HG03139 (cell line): ENCODE results near the gene CUL1.

Source experiments
- ATAC-seq: cut with Tn5 transposase; IDR thresholded peaks from one replicate; pipeline ENCODE4 v1.9.1; 2021; ENCODE audit not compliant: unreplicated experiment

The CUL1 gene

DNA sequence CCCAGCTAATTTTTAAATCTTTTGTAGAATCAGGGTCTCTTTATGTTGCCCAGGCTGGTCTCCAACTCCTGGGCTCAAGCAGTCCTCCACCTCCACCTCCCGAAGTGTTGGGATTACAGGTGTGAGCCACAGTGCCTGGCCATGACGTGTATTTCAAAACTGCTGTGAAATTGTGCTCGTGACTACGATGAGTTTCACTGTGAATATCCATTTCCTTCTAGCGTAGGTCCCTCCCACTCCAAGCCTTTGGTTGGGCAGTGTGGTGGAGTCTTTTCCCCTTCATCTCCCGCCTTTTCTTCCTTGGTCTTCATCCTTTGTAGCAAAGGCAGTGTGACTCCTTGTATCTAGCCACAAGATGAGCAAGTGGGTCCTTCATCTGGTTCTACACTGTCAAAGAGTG, 56.2 kb downstream of the CUL1 start:
- ATAC-seq: no peak

DNA sequence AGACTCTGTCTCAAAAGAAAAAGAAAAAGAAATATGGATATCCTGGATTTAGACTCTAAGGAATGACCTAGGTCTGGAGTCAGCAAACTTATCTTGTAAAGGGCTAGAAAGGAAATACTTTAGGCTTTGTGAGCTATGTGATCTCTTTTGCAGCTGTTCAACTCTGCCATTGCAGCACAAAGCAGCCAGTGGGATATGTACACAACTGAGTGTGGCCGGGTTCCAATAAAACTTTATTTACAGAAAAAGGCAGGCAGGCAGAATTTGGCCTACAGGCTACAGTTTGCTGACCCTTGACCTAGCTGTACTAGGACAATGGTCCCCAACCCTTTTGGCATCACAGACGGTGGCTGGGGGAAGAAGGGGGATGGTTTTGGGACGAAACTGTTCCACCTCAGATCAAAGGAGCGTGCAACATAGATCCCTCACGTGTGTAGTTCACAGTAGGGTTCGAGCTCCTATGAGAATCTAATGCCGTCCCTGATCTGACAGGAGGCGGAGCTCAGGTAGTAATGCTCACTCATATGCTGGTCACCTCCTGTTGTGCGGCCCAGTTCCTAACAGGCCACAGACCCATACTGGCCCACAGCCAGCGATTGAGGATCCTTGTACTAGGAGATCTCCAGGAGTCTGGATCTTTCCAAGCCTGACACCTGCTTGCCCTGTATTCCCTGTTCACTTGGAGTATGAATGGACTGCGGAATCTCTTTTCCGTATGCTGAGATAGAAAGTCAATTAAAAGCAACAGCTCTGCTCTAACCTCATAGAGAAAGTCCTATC, 63.0 kb downstream of the CUL1 start:
- no peak for ATAC-seq

DNA sequence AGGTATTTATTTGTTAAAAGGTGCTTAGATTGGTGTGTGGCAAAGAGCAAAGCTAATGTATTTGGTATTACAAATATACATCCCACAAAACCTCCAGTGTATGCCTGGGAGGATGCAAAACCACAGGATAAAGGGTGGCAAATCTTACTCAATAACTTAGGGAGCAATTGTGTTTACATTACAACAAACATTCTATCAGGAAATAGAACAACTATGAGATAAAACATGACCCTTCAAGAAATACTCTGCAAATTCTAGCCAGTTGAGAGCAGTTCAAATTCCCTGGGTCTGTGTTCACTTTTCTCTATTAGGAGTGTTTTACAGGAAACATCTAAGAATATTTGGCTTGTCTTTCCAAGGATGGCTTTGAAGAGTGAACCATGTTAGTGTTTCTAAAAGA, 64.9 kb downstream of the CUL1 start:
- ATAC-seq: no peak

DNA sequence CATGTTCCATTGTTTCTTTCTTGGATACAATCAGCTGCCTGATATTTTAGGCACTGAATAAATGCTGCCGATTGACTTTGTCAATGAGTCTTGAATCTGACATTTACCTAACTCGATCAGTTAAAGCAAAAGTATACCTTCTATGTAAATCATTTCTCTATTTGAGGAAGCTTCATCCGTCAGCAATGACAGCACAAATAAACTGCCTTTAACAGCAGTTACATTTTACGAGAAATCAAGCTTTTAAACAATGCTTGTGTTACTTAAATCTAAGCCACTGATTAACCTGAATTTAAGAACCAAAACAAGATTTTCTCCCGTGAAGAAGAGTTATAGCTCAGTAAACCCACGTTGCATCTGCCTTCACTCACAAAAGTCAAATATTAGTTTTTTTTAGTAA, 71.3 kb downstream of the CUL1 start:
- ATAC-seq: no peak

DNA sequence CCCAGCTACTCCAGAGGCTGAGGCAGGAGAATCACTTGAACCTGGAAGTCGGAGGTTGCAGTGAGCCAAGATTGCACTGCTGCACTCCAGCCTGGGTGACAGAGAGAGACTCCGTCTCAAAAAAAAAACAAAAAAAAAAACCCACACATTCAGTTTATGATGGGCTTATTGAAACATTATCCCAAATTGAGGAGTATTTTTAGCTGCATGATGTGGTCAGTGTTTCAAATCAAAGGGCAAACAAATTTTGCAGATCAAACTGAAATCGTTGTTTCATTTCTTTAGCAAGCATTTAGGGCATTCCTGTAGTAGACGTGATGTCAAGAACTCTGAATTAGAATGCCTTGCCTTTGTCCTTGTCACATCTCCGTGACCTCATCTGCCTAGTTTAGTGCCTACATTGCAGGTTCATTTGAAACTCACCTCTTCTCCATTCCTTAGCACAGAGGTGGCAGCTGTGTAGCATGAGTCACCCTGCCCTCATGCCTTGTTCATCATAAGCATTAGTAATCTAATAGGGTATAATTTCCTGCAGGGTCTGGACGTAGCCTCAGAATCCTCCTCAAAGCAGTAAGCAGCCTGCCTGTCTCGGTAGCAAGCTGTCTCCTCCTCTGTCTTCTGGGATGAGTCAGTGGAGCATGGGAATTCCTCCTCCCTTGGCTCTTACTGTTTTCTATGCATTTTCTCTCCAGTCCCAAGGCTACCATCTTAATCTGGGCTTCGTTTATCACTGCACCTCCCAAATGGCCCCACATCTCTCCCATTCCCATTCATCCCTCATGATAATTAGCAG, 73.8 kb downstream of the CUL1 start:
- ATAC-seq: no peak

DNA sequence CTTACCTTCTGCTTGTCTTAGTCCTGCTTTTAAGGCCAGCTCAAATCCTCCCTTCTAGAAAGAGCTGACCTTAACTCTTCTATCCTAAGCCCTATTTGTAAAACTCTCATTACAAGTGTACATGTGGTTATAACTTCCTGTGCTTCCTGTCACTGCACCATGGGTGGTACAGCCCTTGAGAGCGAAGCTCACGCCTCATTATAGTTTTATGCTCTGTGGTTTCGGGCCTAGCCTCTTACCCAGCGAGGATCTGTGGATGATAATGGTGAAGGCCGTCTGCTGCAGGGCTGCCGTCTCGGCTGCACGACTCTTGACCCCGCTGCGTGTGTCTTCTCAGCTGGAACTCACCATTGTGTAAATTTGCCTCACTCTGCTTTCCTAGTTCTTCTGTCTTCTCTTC, 74.6 kb downstream of the CUL1 start:
- peak; percentile 97 for ATAC-seq

DNA sequence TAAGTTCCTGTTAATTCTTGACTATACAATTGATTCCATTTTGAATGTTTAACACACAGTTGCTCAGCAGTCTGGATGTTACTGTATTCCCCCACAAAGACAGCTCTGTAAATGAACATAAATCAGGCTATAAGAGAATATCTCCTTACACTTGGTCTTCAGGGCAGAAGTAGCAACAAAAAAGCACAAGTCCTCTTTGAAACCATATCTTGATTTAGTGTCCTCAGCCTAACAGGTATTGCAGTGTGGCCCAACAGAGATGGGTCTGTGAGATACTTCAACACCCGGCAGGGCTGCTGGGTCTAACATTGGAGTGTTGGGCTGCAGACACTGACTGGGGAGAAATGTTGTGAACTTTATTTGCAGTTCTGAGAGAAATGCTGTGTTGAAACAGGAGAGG, 75.8 kb downstream of the CUL1 start:
- no peak for ATAC-seq

DNA sequence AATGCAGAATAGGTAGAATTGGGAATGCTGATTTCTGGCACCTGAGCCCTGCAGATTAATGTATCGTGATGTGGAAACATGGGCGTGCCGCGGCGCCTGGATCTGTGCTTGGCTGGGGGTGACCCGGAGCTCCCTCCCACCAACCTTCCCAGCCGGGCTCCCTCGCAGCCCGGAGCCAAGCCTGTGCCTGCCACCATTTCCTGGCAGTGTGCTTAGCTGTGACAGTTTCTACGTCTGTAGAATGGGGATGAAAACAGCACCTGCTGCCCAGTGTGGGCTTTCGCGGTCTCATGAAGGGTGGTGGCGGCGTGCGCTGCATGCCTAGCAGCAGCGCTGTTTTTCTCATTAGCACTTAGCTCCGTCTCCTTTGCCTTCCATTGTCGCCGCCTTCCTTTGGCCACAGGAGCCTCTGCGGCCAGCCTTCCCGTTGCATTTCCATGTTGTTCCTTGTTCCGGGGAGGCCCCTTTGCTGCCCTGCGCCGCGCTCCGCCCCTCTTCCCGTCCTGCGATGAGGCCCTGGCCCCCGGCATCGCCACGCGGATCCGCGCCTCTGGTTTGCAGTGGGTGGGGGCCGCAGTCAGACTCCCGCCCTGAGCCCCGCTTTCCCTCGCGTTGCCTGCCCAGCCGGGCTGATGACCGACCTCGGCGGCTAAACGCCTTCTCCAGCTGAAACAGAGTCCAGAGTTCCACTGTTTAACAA, 84.2 kb downstream of the CUL1 start:
- ATAC-seq: no peak

DNA sequence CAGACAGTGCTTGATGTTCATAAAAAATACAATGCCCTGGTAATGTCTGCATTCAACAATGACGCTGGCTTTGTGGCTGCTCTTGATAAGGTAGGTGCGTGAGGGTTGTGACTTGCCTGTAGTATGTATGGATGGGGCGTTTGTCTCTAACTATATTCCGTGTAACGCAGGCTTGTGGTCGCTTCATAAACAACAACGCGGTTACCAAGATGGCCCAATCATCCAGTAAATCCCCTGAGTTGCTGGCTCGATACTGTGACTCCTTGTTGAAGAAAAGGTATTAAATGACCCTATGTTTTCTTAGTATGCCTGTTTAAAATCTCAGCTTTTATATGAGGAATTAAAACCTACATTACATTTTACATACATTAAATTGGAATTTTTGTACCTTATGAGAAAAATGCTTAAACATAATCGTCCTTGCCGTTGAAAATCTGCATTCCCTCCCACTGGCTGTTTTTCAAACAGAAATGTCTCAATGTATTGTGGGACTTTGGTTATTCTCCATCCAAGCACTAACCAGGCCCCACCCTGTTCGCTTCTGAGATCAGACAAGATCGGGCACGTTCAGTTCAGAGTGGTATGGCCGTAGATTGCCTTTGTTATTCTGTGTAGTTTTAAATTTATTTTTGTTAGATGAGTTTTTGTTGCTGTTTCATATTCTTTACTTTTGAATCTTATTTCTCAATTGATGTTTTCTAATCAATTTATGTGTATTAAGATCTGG, 85.3 kb downstream of the CUL1 start:
- ATAC-seq: no peak

DNA sequence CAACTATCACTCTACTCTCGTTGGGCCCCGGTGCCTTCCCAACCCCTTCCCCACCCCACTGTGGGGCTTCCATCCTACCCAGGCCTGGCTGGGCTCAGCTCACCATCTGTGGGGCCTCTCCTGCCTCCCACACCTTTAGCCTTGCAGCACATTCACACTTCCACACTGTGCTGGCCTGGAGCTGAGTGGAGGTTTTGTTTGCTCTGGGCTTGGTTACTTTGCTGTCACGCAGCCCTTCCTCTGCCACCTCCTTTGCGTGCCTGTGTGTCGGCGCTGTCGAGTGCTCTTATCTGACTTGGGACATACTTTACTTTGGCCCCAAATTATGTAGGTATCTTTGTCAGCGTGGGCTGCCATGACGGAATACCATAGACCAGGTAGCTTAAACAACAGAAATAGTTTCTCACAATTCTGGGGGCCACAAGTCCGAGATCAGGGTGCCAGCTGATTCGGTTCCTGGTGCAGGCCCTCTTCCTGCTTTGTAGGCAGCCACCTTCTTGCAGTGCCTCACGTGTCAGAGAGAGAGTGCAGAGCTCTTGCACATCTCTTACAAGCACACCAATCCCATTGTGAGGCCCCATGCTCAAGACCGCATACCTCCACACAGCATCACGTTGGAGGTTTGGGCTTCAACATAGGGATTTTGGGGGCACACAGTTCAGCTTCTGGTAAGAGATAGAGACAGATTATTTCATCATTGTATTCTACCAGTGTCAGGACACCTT, 89.0 kb downstream of the CUL1 start:
- no peak for ATAC-seq

DNA sequence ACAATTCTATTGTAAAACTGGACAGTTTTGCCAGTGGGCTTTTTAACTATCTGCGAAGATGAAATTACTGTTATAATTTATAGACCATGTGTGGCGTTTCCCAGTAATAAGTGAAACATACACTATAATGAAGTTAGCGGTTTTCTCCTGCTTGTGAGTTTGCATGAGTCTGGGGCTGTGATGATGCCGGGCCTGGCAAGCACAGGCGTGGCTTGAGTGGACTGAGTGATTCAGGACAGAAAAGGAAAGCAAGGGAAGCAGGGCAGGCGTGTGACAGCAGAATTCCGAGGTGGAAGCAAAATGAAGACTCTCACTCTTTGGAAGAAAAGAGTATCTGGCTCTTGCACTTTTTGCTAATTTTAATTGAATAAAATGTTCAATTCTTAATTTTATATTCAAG, 90.5 kb downstream of the CUL1 start:
- ATAC-seq: no peak

DNA sequence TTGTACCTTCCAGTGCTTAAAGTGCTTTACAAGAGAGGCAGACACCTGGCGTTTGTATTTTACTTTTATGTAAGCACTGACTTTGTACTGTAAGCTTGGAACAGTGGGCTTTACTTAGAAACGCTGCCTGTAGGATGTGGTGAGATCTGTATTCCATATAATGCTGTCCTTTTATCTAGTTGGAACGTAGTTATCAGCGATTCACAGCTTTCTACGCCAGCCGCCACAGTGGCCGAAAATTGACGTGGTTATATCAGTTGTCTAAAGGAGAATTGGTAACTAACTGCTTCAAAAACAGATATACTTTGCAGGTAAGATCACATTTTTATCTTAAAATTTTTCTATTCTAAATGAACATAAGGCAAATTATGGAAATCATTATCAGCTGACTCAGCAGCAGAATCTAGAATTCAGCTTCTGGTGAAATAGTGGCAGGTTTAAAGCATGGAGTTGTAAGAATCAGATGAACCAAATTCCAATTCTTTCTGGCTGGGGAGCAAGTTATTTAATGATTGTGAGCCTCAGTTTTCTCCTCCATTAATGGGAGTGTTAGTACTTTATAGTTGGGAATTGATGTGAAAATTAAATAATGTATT, 91.5 kb downstream of the CUL1 start:
- no peak for ATAC-seq

DNA sequence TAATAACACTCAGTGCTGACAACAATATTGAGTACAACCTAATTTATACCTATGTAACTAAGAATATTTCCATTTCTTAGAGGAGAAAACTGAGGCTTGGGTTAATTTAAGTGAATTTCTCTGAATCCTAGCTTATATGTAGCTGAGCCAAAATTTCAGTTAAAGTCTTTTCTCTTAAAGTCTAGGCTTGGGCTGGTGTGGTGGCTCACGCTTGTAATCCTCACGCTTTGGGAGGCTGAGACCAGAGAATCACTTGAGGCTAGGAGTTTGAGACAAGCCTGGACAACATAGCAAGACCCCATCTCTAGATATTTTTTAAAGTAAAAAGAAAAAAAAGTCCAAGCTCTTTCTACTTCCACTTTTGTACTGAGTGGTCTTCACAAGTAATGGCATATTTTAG, 92.1 kb downstream of the CUL1 start:
- no peak for ATAC-seq

DNA sequence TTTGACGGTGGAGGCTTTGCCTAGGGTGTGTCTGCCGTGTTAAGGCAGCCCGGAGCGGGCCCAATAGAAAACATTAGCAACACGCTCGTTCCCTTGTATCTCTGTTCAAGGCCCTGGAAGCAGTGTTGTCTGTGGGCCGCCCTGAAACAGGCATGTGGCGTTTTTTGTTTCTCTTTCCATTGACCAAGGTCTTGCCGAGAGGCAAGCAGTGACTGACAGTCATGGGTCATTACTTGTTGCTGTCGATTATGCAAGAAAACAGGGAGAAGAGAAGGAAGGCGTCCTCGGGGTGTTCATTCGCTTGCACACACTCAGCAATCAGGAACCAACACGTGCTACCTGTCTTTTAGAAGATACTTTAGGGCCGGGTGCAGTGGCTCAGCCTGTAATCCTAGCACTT, 92.8 kb downstream of the CUL1 start:
- ATAC-seq: no peak

DNA sequence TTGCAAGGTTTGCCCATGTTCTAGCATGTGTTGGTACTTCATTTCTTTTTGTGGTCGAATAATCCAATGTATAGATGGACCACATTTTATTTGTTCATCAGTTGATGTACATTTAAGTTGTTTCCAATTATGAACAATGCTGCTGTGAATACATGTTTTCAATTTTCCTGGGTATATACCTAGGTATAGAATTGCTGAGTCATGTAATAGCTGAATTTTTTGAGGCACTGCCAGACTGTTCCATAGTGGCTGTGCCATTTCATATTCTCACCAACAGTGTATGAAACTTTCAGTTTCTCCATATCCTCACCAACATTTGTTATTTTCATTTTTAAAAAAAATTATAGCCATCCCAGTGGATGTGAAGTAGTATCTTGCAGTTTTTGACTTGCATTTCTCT, 94.9 kb downstream of the CUL1 start:
- no peak for ATAC-seq

DNA sequence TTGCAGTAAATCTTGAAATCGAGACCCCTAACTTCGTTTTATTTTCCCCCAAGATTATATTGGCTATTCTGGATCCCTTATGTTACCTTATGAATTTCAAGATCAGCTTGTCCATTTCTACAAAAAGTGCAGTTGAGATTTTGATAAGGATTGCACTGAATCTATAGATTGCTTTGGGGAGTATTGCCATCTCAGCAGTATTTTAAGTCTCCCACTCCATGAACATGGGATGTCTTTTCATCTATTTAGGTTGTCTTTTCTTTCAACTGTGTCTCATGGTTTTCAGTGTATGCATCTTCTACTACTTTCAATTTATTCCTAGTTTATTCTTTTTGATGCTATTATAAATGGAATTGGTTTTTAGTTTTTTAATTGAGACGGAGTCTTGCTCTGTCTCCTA, 95.8 kb downstream of the CUL1 start:
- ATAC-seq: no peak

DNA sequence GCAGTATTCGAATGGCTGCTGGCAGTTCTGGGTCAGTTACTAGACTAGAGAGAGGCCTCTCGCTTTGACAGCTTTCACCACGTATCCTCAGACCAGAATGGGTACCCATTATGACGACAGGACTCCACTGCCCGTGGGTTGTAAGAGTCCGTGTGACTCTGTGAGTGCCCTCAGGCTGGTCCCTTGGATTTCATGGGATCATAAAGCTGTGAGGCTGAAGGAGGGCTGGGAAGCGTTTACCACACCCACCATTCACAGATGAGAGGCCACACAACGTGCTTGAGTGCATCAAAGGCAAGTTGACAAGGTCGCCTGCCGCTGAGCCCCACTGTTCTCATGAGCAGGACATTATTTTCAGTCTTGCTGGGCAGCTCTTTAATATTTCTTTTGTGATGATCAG, 98.1 kb downstream of the CUL1 start:
- no peak for ATAC-seq

DNA sequence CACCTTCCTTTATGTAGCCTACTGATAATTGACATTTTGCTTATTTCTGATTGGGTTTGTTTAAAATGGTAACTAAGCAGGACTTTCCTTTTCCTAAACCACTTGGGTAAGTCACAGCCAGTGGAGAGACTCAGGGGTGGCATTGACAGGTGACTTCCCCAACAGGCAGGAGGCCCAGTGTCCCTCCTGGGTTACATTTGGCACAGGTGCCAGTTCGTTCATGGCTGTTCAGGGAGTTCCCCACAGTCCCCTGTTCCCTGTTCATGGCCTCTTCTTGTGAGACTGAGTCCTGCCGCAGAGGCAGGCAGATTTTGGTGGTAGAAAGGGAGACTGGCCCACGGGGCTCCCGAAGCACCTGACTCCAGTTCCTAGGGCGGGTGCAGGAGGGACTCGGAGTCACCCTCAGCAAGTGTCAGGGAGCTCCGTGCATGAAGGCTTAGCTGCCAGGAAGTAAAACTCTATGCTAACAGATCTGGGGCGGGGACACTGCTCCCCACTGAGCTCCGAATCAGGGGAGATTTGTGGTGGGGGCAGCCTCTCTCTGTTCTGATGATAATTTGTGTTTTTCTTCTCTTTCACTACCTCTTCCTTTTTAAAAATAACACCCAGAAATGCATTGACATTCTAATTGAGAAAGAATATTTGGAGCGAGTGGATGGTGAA, 101.3 kb downstream of the CUL1 start:
- ATAC-seq: no peak

DNA sequence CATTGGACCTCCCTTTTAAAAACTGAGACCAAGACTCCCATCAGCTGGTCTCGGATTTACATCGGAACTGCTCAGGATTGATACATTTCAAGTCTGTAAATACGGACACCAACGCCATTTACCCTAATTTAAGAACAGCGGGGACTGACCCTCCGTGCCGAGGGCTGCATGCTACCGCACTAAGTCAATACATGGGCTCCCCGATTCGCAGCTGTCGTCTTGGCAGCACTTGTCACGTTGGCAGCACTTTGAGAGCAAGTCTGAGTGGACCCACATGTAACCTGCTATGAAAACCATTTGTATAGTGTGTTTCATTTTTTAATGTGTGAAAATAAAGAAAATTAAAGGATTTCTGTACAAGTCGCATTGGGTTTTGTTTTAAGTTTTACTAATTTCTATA, 102.0 kb downstream of the CUL1 start:
- ATAC-seq: no peak

DNA sequence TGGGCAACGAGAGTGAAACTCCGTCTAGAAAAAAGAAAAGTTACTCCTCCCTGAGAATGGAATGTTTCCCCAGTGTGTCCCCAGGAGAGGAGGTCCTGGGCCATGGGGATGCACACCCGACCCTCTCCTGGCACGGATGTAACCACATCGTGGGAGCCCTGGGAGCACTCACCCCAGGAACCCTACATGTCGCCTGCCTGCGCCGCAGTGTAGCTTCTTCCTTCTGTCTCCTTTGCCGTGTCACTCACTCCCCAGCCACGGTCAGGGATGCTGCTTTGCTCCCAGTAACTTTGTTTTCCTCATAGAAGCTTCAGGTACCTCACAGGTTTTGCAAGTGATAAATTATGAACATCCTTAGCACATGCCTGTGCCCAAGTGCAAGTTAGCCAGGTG, 103.4 kb downstream of the CUL1 start:
- no peak for ATAC-seq
